ENCODE measurements around the gene SLC2A5.

Gene SLC2A5

DNA sequence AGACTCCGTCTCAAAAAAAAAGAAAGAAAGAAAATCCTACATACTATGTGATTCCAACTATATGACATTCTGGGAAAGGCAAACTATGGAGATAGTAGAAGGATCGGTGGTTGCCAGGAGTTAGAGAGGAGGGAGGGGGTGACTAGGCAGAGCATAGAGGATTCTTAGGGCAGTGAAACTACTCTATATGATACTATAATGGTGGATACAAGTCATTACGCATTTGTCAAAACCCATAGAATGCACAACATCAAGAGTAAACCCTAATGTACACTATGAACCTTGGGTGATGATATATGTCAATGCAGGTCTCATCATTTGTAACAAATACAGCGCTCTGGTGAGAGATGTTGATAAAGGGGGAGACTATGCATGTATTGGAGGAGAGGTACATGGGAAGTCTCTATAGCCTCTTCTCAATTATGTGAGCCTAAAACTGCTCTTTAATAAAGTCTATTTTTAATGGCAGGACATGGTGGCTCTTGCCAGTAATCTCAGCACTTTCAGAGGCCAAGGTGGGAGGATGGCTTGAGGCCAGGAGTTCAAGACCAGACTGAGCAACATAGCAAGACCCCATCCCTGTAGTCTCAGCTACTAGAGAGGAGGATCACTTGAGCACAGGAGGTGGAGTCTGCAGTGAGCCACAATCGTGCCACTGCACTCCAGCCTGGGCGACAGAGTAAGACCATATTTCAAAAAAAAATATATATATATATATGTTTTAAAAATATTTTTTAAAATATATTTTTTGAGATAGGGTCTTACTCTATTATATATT lies 17.0 kb downstream of the SLC2A5 start:
- Histone ChIP-seq H3F3A (ENCODE audit: insufficient read depth) (no peaks in the 10 kb centered on the region), H3K9me3 (ENCODE audit: insufficient read depth, low read length) (no peaks in the 10 kb centered on the region), H4K20me1 (ENCODE audit: low read depth, low read length) (no peaks in the 10 kb centered on the region), H3K4me3 (ENCODE audit: insufficient read depth, low read length, poor library complexity, severe bottlenecking) (no peak overlapping the region), H3K27me3 (ENCODE audit: low read length) (no peaks in the 10 kb centered on the region), H3K27ac (ENCODE audit: low read depth, low read length) (no peak overlapping the region), H3K36me3 (ENCODE audit: low read length) (no peaks in the 10 kb centered on the region), H3K9me2 (replicated peaks; ENCODE audit: insufficient read depth, low read length) (no peaks in the 10 kb centered on the region), H3K79me2 (ENCODE audit: insufficient read depth, low read length) (no peaks in the 10 kb centered on the region), H3K9ac (ENCODE audit: low read length) (no peak overlapping the region), H3K4me2 (ENCODE audit: low read depth, low read length, poor library complexity, severe bottlenecking) (no peak overlapping the region), H2AFZ (ENCODE audit: low read depth, low read length, severe bottlenecking) (no peak overlapping the region)
- TF ChIP-seq, protein P1, sequence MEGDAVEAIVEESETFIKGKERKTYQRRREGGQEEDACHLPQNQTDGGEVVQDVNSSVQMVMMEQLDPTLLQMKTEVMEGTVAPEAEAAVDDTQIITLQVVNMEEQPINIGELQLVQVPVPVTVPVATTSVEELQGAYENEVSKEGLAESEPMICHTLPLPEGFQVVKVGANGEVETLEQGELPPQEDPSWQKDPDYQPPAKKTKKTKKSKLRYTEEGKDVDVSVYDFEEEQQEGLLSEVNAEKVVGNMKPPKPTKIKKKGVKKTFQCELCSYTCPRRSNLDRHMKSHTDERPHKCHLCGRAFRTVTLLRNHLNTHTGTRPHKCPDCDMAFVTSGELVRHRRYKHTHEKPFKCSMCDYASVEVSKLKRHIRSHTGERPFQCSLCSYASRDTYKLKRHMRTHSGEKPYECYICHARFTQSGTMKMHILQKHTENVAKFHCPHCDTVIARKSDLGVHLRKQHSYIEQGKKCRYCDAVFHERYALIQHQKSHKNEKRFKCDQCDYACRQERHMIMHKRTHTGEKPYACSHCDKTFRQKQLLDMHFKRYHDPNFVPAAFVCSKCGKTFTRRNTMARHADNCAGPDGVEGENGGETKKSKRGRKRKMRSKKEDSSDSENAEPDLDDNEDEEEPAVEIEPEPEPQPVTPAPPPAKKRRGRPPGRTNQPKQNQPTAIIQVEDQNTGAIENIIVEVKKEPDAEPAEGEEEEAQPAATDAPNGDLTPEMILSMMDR (IDR thresholded peaks at IDR 0.05; ENCODE audit: insufficient read depth, low read length, poor library complexity, severe bottlenecking): no peak
- no peak for TF ChIP-seq EZH2phosphoT487 (conservative IDR thresholded peaks at IDR 0.05; ENCODE audit: low read length)

GRCh38 chr1:9051379-9051778 lies 18.1 kb downstream of the SLC2A5 start:
- no peaks in the 10 kb centered on the region for H3K27me3 ChIP-seq (ENCODE audit: low read length)
- H4K20me1 ChIP-seq (ENCODE audit: low read depth, low read length): no peaks in the 10 kb centered on the region
- H3K4me2 ChIP-seq (ENCODE audit: low read depth, low read length, poor library complexity, severe bottlenecking): no peak overlapping the region
- H3K27ac ChIP-seq (ENCODE audit: low read depth, low read length): no peak overlapping the region
- H3K36me3 ChIP-seq (ENCODE audit: low read length): no peaks in the 10 kb centered on the region
- no peaks in the 10 kb centered on the region for H3K9me3 ChIP-seq (ENCODE audit: insufficient read depth, low read length)
- H3K9me2 ChIP-seq (replicated peaks; ENCODE audit: insufficient read depth, low read length): no peaks in the 10 kb centered on the region
- H3F3A ChIP-seq (ENCODE audit: insufficient read depth): no peaks in the 10 kb centered on the region
- no peaks in the 10 kb centered on the region for H3K79me2 ChIP-seq (ENCODE audit: insufficient read depth, low read length)
- no peak for TF ChIP-seq EZH2phosphoT487 (conservative IDR thresholded peaks at IDR 0.05; ENCODE audit: low read length)
- TF ChIP-seq, protein P1 (IDR thresholded peaks at IDR 0.05; ENCODE audit: insufficient read depth, low read length, poor library complexity, severe bottlenecking): no peak
- no peak overlapping the region for H3K4me3 ChIP-seq (ENCODE audit: insufficient read depth, low read length, poor library complexity, severe bottlenecking)
- H2AFZ ChIP-seq (ENCODE audit: low read depth, low read length, severe bottlenecking): no peak overlapping the region
- no peak overlapping the region for H3K9ac ChIP-seq (ENCODE audit: low read length)

DNA sequence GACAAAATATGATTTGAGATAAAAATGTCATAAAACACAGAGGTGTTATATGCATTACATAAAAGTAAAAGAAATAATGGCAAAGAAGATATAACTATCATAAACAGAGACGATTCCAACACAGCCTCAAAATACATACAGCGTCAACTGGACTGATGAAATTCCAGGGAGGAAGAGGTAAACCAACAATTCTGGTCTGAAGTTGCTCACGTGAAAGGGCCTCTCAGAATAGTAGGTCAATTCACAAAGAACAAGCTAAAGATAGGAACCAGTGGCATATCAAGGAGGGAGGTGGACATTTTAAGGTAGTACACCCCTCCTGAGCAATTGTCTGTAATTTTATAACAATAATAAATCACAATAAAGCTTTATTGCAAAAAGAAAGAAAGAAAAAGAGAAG lies 18.6 kb downstream of the SLC2A5 start:
- Histone ChIP-seq H3K9ac (ENCODE audit: low read length) (no peak overlapping the region), H4K20me1 (ENCODE audit: low read depth, low read length) (no peaks in the 10 kb centered on the region), H3K79me2 (ENCODE audit: insufficient read depth, low read length) (no peaks in the 10 kb centered on the region), H3K4me2 (ENCODE audit: low read depth, low read length, poor library complexity, severe bottlenecking) (no peak overlapping the region), H3K27me3 (ENCODE audit: low read length) (no peaks in the 10 kb centered on the region), H3F3A (ENCODE audit: insufficient read depth) (no peaks in the 10 kb centered on the region), H3K27ac (ENCODE audit: low read depth, low read length) (no peak overlapping the region), H2AFZ (ENCODE audit: low read depth, low read length, severe bottlenecking) (no peak overlapping the region), H3K9me2 (replicated peaks; ENCODE audit: insufficient read depth, low read length) (no peaks in the 10 kb centered on the region), H3K9me3 (ENCODE audit: insufficient read depth, low read length) (no peaks in the 10 kb centered on the region), H3K4me3 (ENCODE audit: insufficient read depth, low read length, poor library complexity, severe bottlenecking) (no peak overlapping the region), H3K36me3 (ENCODE audit: low read length) (no peaks in the 10 kb centered on the region)
- TF ChIP-seq, protein P1 (IDR thresholded peaks at IDR 0.05; ENCODE audit: insufficient read depth, low read length, poor library complexity, severe bottlenecking): no peak
- no peak for TF ChIP-seq EZH2phosphoT487 (conservative IDR thresholded peaks at IDR 0.05; ENCODE audit: low read length)
